GM11168 (cell line): Measurements from ENCODE around the gene TMEM14A.
"Not testable (repeated sequence)": the region's sequence is repeated elsewhere in the genome, so short reads cannot be mapped to it uniquely, and the experiment has no call there.

Experiments
- in situ Hi-C: fragments of 300-500 bp; cut with MboI; formaldehyde crosslinking; loops from one replicate; pipeline ENCODE4 v1.12.0; 2022; ENCODE audit warnings: low sequenced_read_pairs; ENCODE audit not compliant: unreplicated experiment

TMEM14A gene

GRCh38 chr6:52654592-52654991 lies 16.3 kb upstream of the TMEM14A start:
- in situ Hi-C loops: no loop called here

GRCh38 chr6:52655941-52656340 lies 15.0 kb upstream of the TMEM14A start:
- in situ Hi-C loops: not testable (repeated sequence)

GRCh38 chr6:52657870-52658269 lies 13.0 kb upstream of the TMEM14A start:
- in situ Hi-C loops: no loop called here

GRCh38 chr6:52661551-52661950 lies 9.4 kb upstream of the TMEM14A start:
- in situ Hi-C loops: loop anchor here (10.0 kb wide), 2 partner anchors 147 to 367 kb away; no protein-coding TSS in a partner anchor

- in situ Hi-C loops: loop anchor here (10.0 kb wide), 2 partner anchors 147 to 367 kb away; no protein-coding TSS in a partner anchor
Observed at GRCh38 chr6:52662031-52662430, 8.9 kb upstream of the TMEM14A start.

GRCh38 chr6:52663120-52663935 lies 7.6 kb upstream of the TMEM14A start:
- in situ Hi-C loops: loop anchor here (10.0 kb wide), 2 partner anchors 149 to 369 kb away; no protein-coding TSS in a partner anchor

- in situ Hi-C loops: loop anchor here (10.0 kb wide), 2 partner anchors 149 to 369 kb away; no protein-coding TSS in a partner anchor
Observed at GRCh38 chr6:52663936-52664185, 7.1 kb upstream of the TMEM14A start.

GRCh38 chr6:52664186-52664990 lies 6.5 kb upstream of the TMEM14A start:
- in situ Hi-C loops: loop anchor here (10.0 kb wide), 2 partner anchors 150 to 370 kb away; no protein-coding TSS in a partner anchor

- in situ Hi-C loops: loop anchor here (5.0 to 10.0 kb wide), 3 partner anchors 150 to 370 kb away; no protein-coding TSS in a partner anchor
Observed at GRCh38 chr6:52664991-52665686, 5.8 kb upstream of the TMEM14A start.

- in situ Hi-C loops: loop anchor here (5.0 to 10.0 kb wide), 3 partner anchors 151 to 371 kb away; no protein-coding TSS in a partner anchor
Observed at GRCh38 chr6:52666071-52666470, 4.8 kb upstream of the TMEM14A start.

- in situ Hi-C loops: loop anchor here (5.0 to 10.0 kb wide), 3 partner anchors 152 to 372 kb away; no protein-coding TSS in a partner anchor
Observed at GRCh38 chr6:52666523-52666922, 4.4 kb upstream of the TMEM14A start.

GRCh38 chr6:52667572-52667971 lies 3.3 kb upstream of the TMEM14A start:
- in situ Hi-C loops: loop anchor here (5.0 to 10.0 kb wide), 3 partner anchors 153 to 373 kb away; no protein-coding TSS in a partner anchor

- in situ Hi-C loops: no loop called here
Observed at GRCh38 chr6:52671676-52672075, 763 bp downstream of the TMEM14A start.

- in situ Hi-C loops: no loop called here
Observed at GRCh38 chr6:52672412-52673025, 1.6 kb downstream of the TMEM14A start.

GRCh38 chr6:52674666-52675065 lies 3.8 kb downstream of the TMEM14A start:
- in situ Hi-C loops: no loop called here

GRCh38 chr6:52675372-52675771 lies 4.5 kb downstream of the TMEM14A start:
- in situ Hi-C loops: no loop called here

GRCh38 chr6:52676631-52677030 lies 5.7 kb downstream of the TMEM14A start:
- in situ Hi-C loops: not testable (repeated sequence)

GRCh38 chr6:52681416-52681815 lies 10.5 kb downstream of the TMEM14A start:
- in situ Hi-C loops: no loop called here

- in situ Hi-C loops: no loop called here
Observed at GRCh38 chr6:52686878-52687699, 16.2 kb downstream of the TMEM14A start.
